NCI-H1048 (cell line): ENCODE data around the gene RPLP2.

Source experiments
- DNase-seq: peaks from one replicate; lab custom pipeline; 2025; lab: John Stamatoyannopoulos, UW

RPLP2 gene

GRCh38 chr11:836700-837099 lies 26.9 kb downstream of the RPLP2 start:
- DNase-seq, result no peak

DNA sequence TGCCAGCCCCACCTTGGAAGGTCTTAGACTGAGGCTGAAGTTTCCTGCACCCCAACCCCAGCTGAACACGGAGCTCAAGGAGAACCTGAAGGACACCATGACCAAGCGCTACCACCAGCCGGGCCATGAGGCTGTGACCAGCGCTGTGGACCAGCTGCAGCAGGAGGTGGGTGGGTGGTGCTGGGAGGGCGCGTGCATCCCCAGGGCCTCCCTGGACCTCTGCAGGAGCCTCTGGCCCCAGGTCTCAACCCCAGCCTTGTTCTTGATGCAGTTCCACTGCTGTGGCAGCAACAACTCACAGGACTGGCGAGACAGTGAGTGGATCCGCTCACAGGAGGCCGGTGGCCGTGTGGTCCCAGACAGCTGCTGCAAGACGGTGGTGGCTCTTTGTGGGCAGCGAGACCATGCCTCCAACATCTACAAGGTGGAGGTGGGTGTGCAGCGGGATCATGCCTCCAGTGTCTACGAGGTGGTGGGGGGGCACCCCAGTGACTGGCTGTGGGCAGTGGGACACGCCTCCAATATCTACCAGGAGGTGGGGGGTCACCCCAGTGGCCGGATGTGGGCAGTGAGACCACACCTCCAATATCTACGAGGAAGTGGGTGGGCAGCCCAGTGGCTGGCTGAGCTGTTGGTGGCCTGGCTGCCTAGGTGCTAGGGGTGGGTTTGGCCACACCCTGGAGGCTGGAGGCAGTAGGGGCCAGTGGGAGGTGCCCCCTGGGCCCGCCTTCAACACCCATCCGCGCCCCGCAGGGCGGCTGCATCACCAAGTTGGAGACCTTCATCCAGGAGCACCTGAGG lies 27.6 kb downstream of the RPLP2 start:
- DNase-seq, result no peak

GRCh38 chr11:837990-838307 lies 28.2 kb downstream of the RPLP2 start:
- DNase-seq, result no peak

- no peak for DNase-seq
These were observed 28.9 kb downstream of the RPLP2 start for GRCh38 chr11:838441-839279.

GRCh38 chr11:839280-839623 lies 29.5 kb downstream of the RPLP2 start:
- no peak for DNase-seq

DNA sequence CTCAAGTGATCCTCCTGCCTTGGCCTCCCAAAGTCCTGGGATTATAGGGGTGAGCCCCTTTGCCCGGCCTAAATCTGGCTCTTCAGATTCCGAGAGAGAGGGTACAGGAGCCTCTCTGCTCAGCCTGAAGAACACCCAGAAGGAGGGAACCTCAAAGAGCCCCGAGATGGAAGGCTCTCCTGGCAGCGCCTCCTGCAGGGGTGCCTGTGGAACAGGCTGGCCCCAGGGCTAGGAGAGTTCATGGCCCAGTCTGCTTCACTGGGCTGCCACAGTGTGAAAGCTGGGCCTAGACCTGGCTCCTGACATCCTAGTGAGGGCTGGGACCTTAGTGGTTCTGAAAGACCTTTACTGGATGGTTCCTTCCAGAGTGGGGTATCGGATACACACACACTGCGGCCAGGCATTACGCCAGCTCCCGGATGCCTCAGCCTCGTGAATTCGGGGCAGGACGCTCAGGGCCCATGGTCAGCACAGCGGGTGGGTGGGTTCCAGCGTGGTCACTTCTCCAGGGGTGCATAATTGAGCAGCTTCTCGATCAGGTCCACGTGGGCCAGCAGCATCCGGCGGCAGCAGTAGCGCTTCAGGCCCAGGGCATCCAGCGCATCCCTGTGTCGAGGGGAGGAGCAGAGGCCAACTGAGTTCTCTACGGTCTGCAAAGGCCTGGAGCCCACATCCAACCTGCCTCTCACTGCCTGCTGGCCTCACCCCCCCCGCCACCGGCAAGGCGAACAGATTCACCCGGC lies 30.3 kb downstream of the RPLP2 start:
- DNase-seq, result no peak

DNA sequence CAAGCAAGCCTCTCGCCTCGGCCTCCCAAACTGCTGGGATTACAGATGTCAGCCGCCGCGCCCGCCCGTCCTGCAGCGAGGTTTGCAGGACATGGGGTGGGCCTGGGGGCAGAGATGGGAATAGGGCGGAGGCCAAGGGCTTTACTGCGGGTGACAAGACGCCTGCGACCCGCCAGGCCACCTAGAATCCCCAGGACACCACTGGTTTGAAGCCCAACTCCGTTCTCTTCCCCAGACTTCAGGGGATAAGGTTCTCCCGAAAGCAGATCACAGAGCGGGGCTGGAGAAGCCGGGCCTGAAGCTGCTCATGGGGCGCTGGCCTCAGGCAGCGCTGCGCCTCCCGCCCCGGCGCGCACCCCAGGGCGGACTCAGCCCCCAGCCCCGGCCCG lies 32.2 kb downstream of the RPLP2 start:
- no peak for DNase-seq

DNA sequence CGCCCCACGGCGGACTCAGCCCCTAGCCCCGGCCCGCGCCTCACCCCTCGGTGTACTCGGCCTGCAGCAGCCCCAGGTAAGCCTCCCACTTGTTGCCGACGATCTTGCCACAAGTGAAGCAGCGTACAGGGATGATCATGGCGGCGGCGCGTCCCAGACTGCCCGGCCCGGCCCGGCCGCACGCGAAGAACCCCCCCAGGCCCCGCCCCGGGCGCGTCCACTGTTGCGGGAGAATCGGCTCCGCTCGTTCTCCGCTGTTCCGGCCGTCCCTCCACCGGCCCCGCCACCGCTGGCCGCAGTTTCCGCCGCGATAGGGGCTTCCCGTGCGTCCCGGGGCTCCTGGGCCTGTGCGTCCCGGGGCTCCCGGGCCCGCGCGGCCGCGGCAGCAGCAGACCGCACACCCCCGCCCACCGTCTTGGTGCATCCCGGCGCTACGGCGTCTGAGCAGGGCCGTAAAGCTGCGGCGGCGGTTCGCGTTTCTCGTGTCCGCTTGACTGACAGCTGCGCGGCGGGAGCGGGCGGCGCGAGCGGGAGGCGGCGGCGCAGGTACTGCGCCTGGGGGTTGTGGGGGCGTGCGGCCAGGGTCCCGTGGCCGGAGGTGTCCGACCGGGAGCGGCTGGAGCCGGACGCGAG lies 32.7 kb downstream of the RPLP2 start, which contains the start of the genes POLR2L and TSPAN4:
Gene POLR2L (minus strand): TSS at position 160 of the 633 bp plus-strand sequence. CDS start 21 bp downstream, at position 139.
Gene TSPAN4 (plus strand): TSS at position 483 of the 633 bp plus-strand sequence. CDS start 7,453 bp downstream, outside the sequence.
- DNase-seq, result peak; percentile 74

GRCh38 chr11:843086-843734 lies 33.4 kb downstream of the RPLP2 start:
- DNase-seq, result no peak

GRCh38 chr11:843818-844692 lies 34.3 kb downstream of the RPLP2 start:
- DNase-seq, result no peak

GRCh38 chr11:844693-845644 lies 35.2 kb downstream of the RPLP2 start:
- DNase-seq, result no peak

DNA sequence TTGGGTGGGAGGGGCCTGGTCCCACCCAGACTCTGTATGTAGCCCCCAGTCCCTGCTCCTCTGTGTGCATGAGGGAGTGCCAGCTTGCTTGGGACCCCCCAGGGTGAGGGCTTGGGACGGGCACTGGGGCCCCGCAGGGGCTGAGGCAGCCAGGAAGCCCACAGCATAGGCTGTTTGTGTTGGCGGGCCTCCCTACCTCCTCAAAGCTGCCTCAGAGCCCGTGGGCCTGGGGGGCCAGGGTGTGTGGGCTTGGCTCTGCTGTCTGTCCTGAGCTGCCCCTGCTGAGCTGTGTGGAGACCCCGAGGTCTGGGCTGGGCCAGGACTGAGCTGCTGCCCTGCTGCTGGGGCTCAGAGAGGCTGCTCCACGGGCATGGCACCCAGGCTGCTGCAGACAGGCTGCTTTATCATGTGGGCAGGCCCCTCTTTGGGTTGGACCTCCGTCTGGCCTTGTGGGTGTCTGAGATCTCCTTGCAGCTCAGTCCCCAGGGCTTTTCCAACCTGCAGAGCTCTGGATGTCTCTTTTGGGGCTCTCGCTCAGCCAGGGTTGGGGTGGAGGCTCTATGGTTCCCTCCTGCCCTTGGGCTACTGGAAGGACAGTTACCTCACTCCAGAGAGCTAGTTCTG lies 36.2 kb downstream of the RPLP2 start:
- DNase-seq, result no peak

GRCh38 chr11:846496-847098 lies 36.8 kb downstream of the RPLP2 start:
- no peak for DNase-seq

DNA sequence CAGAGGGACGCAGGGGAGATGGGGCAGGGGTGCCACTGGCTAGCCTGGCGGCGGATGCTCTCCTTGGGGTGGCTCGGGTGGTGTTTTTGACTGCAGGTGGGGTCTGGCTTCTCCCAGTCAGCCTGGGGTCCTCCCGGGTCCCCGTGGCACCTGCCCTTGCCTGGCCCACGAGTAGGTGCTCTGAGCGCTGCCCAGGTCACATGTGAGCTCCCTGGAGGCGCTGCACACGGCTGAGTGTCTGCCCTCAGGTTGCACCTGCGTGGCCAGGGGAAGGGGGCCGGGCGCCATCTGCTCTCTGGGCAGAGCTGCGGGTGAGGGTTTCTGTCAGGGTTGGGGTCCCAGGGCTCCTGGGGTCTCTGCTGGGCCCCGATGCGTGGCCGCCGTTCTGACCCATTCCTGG lies 38.1 kb downstream of the RPLP2 start:
- no peak for DNase-seq

GRCh38 chr11:848380-848931 lies 38.7 kb downstream of the RPLP2 start:
- no peak for DNase-seq

DNA sequence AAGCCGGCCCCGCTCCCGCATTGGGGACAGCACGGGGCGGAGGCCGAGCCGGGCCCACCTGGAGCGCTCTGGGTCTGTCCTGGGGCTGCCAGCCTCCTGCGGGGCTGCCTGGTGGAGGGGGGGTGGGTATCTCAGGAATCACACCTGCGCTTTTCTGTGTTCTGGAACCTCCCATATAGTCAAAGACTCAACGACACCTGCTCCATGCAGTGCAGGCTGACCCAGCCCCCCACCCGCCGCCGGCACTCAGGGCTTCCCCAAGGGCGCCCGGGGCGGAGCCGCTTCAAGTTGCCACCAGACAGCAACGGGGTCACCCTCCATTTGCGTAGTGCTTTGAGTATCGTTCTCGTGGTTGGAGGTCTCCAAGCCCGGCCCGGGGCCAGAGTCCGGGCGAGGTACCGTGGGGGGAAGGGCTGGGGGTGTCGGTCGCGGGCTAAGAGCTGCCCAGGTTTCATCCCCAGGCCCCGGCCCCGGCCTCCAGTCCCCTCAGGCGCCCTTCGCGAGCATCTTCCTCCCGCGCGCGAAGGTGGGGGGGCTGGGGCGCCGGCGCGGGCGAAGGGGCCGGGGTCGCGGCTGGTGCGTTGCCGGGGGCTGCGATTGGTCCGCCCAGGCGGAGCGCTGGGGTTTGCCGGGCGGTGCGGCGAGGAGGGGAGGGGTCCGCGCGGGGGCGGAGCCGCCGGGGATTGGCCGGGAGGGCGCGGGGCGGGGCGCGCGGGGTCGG lies 39.5 kb downstream of the RPLP2 start:
- DNase-seq, result no peak

GRCh38 chr11:849951-850774 lies 40.4 kb downstream of the RPLP2 start:
- no peak for DNase-seq
